G401 (cell line): ENCODE results near the gene MCCC1. TPM values are rescaled to one million over a fixed set of nuclear protein-coding genes. Genes with fewer than 3 reads are reported as not detected.
"Not testable (repeated sequence)": the region's sequence is repeated elsewhere in the genome, so short reads cannot be mapped to it uniquely, and the experiment has no call there.

Source experiments
- DNase-seq: peaks from one replicate; pipeline ENCODE4 v3.0.0-alpha.2; 2015; ENCODE audit warnings: low spot score
- in situ Hi-C: cut with HindIII; loops from 2 replicates; pipeline ENCODE4 v1.10.0; 2016; ENCODE audit warnings: low sequenced_read_pairs, mixed read lengths
- total RNA-seq: library from RNA; depleted of rRNA; stranded (reverse); fragments of >200 nt; shearing (Covaris generic); gene quantifications from 2 replicates; pipeline ENCODE4 v1.2.3, GENCODE V29; 2014

The MCCC1 gene
- total RNA-seq, 1 experiment from 2014 or later, result 34.4 TPM

GRCh38 chr3:183107372-183107771, 8.1 kb upstream of the MCCC1 start:
- in situ Hi-C loops, DNase-seq: not testable (repeated sequence)

DNA sequence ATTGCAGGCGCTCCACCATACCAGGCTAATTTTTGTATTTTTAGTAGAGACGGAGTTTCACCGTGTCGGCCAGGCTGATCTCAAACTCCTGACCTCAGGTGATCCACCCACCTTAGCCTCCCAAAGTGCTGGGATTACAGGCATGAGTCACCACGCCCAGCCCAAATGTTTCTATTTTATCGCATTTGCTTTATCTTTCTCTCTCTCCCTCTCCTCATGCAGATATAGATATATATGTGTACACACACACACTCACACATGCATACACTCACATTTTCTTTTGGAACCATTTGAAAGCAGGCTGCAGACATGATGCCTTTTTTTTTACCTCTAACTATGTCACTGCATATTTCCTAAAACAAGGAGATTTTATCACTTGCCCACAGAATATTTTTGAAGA, 7.3 kb upstream of the MCCC1 start:
- in situ Hi-C loops, result no loop called here
- no peak for DNase-seq

DNA sequence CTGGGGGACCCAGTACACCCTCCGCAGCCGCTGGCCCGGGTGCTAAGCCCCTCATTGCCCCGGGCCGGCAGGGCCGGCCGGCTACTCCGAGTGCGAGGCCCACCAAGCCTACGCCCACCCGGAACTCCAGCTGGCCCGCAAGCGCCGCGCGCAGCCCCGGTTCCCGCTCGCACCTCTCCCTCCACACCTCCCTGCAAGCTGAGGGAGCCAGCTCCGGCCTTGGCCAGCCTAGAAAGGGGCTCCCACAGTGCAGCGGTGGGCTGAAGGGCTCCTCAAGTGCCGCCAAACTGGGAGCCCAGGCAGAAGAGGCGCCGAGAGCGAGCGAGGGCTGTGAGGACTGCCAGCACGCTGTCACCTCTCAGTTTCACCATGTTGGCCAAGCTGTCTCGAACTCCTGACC, 4.7 kb upstream of the MCCC1 start:
- in situ Hi-C loops, DNase-seq: not testable (repeated sequence)

DNA sequence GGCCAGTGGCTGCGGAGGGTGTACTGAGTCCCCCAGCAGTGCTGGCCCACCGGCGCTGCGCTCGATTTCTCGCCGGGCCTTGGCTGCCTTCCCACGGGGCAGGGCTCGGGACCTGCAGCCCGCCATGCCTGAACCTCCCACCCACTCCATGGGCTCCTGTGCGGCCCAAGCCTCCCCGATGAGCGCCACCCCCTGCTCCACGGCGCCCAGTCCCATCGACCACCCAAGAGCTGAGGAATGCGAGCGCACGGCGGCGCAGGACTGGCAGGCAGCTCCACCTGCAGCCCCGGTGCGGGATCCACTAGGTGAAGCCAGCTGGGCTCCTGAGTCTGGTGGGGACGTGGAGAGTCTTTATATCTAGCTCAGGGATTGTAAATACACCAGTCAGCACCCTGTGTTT, 1.7 kb upstream of the MCCC1 start:
- in situ Hi-C loops, result not testable (repeated sequence)

GRCh38 chr3:183100376-183100775, 1.1 kb upstream of the MCCC1 start:
- in situ Hi-C loops, result no loop called here
- peak; percentile 3 for DNase-seq

More for the DNA sequence above, 1.7 kb upstream of the MCCC1 start:
- not testable (repeated sequence) for DNase-seq

- in situ Hi-C loops, result no loop called here
- DNase-seq, result no peak
Measured at GRCh38 chr3:183099838-183100204, 525 bp upstream of the MCCC1 start.

DNA sequence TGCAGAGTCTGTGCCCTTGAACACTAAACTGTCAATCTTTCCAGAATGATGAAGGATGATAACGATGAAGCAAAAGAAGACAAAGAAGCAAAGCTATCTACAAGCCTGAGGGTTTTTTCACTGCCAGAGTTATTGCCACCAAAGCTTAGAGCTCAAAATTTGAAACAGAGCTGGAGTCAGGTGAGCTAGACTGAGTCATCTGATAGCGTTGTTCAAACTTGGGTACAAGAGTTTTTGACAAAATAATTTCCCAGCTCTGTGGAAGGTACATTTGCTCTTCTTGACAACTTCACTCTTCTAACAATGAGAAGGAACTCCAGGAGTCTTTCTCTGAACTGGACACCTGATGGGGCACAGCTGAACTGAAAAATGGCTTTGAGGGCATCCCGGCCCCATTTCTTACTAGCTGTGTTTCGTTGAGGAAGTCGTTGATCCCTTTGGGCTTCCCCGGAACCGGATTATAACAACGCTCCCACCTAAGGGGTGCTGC, 715 bp downstream of the MCCC1 start:
- in situ Hi-C loops, result no loop called here

GRCh38 chr3:183094711-183095110, 4.6 kb downstream of the MCCC1 start:
- no peak for DNase-seq
- in situ Hi-C loops, result no loop called here

More for the DNA sequence above, 715 bp downstream of the MCCC1 start:
- DNase-seq, result peak; percentile 49

DNA sequence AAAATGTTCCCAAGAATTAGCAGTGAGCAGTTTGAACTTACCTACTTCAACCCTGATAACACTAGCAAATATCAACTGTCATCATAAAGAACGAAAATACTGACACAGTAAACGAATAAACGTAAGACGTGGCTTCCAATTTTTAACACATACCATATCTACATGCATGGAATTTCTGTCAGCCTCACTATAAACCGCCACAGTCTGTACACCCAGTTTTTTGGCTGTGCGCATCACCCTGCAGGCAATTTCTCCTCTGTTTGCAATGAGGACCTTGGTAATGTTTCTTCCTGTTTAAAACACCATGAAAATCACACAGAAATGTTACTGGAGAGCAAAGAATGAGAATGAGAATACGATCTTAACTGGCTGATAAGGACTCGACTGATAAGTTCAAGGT, 7.0 kb downstream of the MCCC1 start:
- in situ Hi-C loops, result no loop called here
- no peak for DNase-seq

GRCh38 chr3:183087184-183087583, 12.1 kb downstream of the MCCC1 start:
- in situ Hi-C loops, result no loop called here
- no peak for DNase-seq

DNA sequence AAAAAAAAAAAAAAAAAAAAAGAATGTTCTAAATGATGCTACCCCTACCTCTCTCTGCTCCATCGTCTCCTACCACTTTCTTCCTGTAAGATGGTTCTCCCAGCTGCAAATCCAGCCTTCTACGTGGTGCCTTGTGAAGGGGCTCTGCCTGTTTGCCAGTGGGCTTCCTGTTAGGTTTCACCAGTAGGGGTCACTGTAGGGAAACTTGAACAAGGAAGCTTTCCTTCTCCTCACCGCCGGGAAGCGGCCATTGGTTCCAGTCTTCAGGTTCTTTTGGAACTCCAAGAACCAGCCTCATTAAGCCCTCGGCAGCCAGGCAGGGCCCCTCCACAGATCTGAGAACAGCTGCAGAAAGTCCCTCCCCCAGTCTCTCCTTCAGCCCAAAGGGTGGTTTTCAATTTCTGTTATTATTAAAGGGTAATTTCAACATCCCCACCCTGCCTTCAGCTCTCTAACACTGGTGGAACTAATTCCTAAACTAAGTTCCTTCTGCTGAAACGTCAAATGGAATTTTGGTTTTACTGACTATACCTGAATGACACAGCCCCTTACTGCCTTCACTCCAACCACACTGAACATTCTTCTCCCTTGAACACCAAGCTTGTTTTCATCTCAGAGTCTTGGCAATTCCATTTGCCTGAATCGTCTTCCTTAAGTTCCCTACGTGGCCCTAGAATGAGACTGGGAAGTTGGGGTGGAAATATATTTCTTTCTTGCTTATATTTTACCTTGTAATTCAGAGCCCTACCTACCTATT, 13.5 kb downstream of the MCCC1 start:
- in situ Hi-C loops, result no loop called here
- no peak for DNase-seq

- in situ Hi-C loops, result no loop called here
- DNase-seq, result no peak
Measured at GRCh38 chr3:183082355-183082915, 16.9 kb downstream of the MCCC1 start.

DNA sequence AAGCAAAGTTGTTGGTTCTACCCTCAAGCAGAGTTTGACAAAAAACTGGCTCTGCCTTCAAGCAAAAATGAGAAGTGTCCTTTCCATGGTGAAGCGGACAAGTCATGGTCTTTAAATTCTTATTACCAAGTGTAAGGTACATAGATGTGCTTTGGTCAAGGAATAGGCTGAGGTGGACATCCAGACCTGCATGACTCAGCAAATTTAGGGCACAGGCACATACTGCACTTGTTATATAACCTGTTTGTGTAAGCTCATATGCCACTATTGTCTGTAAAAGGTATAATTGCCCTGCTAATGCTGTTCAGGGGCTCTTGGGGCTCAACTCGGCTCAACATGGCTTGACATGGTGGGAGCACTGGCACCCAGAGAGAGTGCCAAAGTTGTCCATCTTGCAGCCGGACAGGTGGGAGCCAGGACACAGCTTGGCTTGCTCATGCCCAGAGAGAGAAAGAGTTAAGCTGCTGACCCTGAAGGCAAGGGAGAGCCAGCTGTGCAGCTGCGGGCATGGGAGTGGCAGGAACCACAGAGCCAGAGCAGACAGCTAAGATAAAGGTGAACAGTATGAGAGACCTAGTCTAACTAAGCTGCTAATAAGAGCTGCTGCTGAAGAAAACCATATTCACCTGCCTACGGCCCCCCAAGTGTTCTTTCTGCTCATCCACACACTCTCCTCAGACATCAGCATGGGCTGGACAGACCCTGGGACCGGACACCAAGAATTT, 17.7 kb downstream of the MCCC1 start:
- in situ Hi-C loops, result no loop called here
- DNase-seq, result peak; percentile 24

- in situ Hi-C loops, result no loop called here
- DNase-seq, result no peak
Measured at GRCh38 chr3:183080628-183081027, 18.7 kb downstream of the MCCC1 start.

DNA sequence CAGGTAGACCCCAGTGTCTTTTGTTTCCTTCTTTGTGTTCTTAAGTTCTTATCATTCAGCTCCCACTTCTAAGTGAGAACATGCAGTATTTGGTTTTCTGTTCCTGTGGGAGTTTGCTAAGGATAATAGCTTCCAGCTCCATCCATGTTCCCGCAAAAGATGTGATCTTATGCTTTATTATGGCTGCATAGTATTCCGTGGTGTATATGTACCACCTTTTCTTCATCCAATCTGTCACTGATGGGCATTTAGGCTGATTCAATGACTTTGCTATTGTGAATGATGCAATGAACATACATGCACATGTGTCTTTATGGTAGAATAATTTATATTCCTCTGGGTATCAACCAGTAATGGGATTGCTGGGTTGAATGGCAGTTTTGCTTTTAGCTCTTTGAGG, 24.4 kb downstream of the MCCC1 start:
- in situ Hi-C loops, result no loop called here

DNA sequence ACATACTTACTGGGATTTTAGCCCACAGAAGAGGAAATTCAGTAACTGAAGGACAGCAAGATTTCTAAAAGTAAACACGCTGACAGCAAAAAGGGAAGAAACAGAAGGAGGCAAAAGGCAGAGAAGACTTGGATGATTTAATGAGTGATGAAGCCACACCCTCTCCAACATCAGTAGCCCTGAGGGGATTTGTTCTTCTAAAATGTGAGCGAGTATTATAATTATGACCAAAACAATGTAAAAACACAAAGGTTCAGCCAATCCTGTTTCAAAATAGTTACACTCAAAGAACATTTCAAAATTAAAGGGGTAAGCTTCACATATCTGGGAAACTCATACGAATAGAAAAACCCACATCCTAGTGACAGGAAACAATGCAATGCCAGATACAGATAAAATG, 25.0 kb downstream of the MCCC1 start:
- in situ Hi-C loops, result no loop called here
- DNase-seq, result no peak

More for the DNA sequence above, 24.4 kb downstream of the MCCC1 start:
- DNase-seq, result no peak

- in situ Hi-C loops, result no loop called here
- no peak for DNase-seq
Measured at GRCh38 chr3:183073839-183074238, 25.5 kb downstream of the MCCC1 start.

DNA sequence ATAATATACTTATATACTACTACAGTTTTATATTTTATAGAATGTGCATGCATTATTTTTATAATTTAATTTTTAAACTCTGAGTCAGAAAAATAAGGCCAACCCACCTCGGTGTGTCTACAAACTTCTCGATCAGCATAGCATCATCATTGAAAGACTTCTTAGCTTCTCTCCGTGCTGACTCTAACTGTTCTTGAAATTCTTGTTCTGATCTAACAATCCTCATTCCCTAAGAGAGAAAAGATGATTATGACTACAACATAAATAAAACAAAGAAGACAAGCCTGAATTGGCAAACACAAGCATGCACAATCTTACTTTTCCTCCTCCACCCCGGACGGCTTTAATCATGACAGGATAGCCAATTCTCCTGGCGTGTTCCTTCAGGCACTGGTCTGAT, 28.4 kb downstream of the MCCC1 start:
- DNase-seq, result no peak
- in situ Hi-C loops, result no loop called here

DNA sequence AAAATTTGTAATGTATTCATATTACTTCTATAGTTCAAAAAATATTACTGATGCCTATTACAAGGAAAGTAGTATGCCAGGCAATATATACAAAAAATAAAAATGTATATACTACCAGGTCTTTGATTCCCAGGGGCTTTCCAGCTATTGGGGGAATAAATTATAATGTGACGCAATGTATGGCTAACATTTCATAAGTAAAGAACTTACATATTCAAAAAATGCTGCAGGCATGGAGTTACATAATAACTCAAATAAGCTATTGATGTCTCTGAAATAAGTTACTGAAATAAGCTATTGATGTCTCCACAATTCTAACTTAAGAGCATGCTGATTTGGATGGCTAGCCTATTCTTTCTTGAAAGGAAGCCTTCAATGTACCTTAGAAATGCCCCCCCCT, 30.2 kb downstream of the MCCC1 start:
- in situ Hi-C loops, result no loop called here
- DNase-seq, result no peak

DNA sequence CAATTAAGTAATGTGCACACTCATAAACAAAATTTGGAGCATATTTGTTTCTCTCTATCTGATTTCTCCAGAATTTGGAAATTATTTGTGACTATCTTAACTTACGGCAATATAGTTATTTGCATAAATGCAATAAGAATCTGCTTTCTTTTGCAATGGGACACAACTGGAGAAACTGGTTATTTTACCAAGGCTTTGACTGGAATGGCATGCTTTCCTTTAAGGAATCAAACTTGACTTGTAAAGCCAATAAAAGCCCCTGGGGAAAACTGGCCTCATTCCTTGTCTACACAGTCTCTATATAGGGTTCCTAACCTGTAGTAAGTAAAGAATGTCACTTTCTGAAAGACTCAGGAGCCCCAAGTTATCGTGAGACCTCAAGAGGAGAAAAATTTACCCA, 32.4 kb downstream of the MCCC1 start:
- DNase-seq, in situ Hi-C loops: not testable (repeated sequence)
